NCI-H2171 (cell line): Measurements from ENCODE around the gene PRM3.
A peak's percentile ranks its signal among the peaks of the same experiment; 100 is the strongest.

Experiments
- DNase-seq: peaks from one replicate; lab custom pipeline; 2025; lab: John Stamatoyannopoulos, UW

Gene PRM3

DNA sequence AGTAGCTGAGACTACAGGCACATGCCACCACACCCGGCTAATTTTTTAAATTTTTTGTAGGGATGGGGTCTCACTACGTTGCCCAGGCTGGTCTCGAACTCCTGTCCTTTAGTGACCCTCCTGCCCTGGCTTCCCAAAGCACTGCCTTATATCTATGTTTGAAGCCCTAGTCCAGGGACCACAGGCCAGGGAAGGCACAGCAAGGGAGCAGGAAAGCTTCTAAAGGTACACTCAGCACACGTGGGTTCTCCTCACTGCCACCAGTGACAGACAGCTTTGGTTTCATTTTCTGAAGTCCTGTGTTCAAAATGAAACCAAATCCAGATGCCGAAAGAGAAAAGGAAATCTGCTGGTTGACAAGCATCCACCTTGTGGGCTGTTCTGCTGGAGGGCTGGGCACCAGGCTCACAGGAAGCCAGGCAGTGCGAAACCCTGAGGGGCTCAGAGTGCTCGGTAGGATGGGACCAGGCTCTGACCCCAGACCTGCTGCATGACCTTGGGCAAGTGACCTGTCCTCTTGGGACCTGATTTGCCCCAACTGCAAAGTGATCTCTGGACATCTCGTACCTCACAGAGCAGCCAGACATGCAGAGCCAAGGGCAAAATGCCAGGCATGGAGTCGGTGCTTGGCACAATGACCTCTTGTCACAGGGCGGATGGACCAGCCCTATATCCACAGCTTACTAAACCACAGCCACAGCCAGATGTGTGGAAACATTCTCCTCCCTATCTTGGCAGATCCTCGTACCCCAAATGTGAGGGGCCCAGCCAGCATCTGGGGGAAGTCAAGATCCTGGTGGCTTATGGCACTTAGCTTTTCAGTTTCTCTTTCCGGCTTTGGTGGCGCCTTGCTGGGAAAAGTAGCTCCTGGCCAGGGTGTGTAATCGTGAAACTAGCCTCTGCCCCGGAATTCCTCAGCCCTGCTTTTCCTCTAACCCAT, 14.6 kb downstream of the PRM3 start:
- DNase-seq: no peak

DNA sequence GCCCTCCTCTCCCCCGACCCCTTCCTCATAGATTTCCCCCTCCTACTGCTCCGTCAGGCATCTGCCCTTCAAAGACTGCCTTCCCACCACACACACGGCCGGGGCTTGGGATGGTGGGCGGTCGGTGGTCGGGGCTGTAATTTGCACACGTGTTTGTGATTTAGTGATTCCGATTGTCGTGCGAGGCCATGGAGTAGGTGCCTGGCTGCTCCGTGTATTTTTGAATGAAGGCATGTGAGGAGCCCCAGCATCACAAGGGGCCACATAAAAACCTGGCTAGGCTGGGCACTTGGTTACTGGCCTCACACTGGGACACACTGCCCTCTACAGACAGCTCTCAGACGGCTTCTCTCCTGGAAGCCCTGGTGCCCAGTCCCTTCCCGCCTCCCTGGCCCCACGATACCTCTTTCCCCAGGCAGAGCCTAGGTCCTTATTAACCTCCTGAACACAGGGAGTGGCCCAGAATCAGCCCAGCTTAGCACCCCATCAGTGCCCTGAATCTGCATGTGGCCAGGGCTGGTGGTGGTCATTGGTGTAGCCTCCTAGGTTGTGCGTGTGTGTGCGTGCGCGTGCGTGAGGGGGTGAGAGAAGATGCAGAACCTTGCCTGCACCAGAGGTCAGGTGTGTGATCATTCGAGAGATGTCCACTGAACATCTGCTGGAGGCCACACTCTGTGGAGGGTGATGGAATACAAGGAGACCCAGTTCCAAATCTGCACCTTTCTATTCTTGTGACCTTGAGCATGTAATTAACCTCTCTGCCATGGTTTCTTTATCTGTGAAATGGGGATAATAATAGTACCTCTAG, 16.1 kb downstream of the PRM3 start:
- peak; percentile 46 for DNase-seq

DNA sequence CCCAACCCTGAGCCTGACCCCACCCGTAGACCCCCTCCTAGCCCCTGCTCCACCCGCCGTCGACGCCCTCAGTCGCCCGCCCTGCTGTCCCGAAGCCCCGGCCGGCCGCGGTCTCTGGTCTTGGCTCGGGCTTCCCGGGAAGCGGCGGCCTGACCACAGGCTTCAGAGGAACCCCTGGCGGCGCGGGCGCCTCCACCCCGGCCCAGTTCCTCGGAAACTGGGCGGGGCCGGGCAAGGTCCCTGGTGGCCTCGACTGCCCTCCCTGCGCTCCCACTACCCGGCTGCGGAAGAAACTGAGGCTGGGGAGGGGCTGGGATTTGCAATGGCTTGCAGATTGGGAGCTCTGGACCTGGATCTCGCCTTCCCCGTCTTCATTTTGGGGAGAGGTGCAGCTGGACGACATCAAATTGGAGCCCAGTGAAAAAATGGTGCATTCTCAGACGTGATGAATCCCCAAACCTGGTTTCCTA, 16.7 kb downstream of the PRM3 start:
- DNase-seq: no peak

DNA sequence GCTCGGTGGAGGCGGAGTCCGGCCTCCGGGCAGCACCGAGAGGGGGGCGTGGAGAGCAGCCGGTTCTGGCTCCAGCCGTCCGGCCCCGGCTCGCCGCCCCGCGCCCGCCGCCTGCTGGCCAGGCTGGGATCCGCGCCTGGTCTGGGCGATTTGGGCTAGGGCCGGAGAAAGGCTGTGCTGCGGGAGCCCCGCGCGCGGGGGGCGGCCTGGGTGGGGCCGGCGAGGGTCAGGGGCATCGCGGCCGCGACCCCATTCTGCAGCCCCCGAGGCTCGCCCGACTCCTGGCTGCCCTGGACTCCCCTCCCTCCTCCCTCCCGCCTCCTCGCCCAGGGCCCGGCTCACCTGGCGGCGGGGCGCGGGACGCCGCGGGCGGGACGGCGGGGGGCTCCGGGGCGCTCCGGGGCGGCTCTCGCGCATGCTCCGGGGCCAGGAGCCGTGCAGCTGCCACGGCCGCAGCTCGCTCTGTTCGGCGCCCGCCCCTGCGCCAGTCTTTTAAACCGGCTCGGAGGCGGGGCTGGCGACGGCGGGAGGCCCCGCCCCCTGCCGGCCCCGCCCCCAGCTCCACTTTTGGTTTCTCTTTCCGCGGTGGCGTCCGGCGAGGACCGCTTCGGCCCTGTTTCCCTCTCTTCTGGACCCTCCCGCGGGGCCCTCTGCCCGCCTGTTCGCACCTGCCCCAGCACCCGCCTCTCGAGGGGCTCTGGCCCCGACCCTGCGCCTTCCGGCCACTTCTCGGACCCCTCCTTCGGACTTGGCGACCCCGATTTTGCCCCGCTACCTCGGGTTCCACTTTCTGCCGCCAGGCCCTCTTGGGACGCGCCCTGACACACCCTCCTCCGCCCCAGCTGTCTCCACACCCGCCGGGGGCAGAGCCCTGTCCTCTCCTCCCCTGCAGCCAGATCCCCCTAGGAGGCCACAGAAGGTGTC, 17.4 kb downstream of the PRM3 start, which contains the start of gene SOCS1:
Gene SOCS1 (minus strand): TSS at position 468 of the 924 bp plus-strand sequence. CDS start 726 bp downstream, outside the sequence.
- DNase-seq: peak; percentile 77

DNA sequence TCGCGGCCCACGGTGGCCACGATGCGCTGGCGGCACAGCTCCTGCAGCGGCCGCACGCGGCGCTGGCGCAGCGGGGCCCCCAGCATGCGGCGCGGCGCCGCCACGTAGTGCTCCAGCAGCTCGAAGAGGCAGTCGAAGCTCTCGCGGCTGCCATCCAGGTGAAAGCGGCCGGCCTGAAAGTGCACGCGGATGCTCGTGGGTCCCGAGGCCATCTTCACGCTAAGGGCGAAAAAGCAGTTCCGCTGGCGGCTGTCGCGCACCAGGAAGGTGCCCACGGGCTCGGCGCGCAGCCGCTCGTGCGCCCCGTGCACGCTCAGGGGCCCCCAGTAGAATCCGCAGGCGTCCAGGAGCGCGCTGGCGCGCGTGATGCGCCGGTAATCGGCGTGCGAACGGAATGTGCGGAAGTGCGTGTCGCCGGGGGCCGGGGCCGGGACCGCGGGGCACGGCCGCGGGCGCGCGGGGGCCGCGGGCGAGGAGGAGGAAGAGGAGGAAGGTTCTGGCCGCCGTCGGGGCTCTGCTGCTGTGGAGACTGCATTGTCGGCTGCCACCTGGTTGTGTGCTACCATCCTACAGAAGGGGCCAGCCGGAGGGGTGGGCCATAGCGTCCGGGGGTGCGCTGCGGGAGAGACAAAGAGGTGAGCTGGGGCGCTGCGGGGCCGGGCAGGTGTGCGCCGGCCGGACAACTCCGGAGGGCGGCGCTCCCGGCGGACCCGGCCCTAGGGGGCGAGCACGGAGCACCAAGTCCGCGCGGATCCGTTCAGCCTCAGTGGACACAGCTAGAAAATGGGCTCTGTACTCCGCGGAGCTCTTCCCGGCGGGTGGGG, 18.3 kb downstream of the PRM3 start:
- peak; percentile 47 for DNase-seq

DNA sequence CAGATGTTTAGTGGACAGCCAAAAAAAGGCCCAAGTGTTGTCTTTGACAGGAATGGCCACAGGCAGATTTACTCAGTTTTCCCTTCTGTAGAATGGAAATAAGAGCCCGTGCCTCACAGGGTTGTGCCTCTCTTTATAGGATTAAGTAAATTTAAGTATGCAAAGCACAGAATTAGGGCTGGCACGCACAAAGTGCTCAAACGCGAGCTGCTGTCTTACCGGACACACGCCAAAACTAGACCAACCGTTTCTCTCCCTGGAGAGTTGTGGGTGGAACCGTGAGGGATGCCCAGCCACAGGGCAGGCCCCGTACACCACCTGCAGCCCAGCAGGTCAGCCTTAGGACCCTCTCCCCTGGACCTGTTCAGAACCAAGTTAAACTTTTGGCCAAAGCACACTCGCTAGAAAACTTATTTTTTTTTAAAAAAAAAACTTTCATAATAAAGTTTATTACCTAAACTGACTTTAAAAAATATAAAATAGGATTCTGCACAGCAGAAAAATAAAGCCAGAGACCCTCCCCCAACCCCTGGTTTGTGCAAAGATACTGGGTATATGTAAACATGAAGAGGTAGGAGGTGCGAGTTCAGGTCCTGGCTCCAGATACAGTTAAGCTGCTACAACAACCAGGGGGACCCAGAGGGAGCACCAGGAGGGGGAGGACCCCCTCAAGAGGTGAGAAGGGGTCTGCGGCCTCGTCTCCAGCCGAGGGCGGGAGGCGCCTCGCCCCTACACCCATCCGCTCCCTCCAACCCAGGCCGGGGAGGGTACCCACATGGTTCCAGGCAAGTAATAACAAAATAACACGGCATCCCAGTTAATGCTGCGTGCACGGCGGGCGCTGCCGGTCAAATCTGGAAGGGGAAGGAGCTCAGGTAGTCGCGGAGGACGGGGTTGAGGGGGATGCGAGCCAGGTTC, 19.2 kb downstream of the PRM3 start:
- DNase-seq: no peak

DNA sequence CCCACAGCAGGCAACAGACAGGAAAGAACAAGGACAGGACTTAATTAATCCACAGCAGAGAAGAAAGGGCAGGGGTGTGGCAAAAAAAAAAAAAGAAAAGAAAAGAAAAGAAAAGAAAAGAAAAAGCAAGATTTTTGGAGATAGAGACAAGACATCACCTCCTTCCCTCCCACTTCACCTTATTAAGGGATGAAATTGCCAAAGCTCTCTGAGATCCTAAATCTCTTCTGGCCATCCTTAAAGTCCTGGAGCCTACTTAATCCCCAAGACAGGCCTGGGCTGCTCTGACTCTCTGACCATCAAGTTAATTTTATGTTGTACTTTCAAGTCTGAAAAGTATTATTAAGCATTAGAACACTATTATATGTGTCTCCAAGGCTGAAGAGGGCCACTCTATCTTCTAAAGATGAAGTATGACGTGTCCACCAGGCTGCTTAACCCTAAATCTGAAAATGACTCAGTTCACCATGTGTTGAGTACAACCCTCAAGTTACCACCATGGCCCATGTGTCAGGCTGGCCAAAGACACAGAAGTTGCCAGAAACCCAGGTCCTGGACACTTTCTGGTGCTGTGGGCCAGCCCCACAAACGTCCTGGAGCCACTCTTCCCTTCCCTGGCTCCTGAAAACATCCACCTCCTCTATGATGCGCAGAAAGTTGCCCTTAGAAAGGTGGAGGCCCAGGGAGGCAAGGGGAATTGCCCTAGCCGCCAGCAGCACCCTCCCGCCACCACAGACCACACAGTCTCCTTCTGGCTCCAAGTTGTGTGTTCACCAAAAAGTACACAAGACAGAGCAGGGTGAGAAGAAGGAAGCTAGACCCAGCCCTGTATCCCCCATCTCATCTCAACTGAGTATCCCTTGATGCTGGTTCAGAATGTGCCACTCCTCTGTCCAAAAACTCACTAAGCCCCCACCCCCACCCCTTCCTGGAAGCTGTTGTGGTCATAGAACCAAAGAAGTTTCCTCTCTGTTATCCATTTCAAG, 20.1 kb downstream of the PRM3 start:
- DNase-seq: no peak

DNA sequence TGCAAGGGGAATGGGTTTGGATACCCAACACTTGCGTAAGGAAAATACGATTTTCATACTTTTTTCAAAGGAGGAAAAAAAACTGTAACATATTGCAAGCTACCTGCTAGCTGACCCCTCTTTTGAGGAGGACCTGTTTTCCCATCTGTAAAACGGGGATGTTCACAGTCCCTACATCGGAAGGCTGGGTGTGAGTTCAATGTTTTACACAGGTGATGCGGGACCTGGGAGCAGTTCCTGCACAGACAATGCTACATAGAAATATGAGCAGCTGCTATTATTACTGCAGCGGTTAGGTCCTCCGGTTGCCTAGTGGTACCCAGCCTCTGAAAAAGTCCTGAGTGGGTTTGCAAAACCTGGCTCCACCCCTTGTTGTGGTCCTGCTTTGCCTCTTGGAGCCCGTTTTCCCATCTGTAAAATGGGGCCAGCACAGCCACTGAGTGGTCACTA, 20.9 kb downstream of the PRM3 start:
- DNase-seq: no peak

DNA sequence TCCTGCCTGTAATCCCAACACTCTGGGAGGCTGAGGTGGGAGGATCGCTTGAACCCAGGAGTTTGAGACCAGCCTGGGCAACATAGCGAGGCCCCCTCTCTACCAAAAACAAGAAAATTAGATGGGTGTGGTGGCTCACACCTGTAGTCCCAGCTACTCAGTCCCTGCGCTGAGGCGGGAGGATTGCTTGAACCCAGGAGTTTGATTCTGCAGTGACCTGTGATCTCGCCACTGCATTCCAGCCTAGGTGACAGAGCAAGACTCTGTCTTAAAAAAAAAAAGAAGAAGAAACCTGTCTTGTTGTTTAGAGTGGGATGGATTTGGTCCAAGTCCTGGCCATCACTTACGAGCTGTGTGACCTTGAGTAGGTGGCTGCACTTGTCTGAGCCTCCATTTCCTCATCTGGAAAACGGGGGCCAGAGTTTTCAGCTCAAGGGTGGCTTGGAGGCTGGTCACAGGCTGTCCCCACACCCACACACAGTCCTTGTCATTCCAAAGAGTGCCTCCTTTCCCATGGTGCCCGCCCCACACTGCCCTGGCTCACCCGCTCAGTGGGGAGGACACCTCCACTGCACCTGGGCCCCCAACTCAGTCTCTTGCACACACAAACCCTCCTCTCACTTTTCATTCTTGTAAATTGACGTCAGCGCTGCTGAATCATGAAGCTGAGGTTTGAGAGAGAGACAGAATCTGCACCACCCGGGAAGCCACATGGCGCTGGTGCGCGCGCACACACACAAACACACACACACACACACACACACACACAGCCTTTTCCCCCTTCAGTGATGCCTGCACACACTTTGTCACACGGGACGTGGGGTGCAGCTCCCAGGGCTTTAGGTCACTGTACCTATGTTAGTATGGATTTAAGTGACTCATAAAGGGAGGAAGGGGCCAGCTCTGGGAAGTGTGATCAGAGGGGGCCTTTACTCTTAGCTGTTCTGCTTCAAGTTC, 21.6 kb downstream of the PRM3 start:
- no peak for DNase-seq

DNA sequence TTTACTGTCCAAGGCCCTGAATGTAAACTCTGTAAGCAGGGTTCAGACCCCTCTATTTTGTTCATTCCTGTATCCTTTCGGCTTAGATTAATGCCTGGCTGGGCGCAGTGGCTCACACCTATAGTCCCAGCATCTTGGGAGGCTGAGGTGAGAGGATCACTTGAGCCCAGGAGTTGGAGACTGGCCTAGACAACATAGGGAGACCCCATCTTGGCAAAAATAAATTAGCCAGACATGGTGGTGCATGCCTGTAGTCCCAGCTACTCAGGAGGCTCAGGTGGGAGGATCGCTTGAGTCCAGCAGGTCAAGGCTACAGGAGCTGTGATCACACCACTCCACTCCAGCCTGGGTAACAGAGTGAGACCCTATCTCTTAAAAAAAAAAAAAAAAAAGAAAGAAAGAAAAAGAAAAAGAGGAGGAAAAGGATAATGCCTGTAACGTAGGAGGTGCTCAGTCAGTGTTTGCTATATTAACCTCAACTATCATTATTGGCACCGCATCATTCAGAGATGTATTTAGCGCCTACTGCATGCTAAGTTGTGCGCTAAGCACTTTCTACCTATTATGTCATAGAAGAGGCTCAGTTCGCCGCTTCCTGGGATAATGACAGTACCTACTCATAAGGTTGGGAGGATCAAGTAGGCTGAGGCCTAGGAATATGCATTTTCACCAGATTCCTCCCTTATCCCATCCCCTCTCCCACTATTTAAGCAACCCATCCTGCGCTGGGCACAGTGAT, 22.5 kb downstream of the PRM3 start:
- no peak for DNase-seq

DNA sequence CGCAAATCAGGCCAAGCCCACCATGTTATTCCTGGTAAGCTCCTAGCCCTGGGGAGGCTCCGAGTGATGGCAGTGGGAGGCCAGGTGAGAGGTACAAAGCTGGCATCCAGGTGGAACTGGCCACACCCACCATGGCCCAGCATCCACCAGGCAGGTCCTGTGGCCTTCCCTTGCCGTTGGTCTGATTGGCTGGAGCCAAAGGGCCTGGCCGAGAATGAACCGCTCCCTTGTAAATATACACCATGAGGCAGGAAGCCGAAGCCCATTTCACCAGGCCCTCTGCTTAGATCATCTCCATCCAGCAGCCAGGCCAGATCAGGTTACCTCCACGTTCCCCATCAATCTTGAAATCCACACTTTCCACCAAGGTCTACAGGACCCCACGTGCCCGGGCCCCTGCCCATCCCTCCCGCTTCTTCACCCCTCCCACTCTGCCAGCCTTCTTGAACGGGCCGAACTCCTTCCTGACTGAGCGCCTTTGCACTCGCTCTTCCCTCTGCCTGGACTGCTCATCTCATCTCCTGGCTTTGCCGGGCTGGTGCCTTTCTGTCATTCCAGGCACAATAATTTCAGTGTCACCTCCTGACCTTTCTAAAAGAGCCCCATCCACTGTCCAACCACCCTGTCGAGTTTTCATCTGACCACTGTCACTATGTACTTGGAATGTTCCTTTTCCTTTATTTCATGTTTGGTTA, 23.2 kb downstream of the PRM3 start:
- DNase-seq: peak; percentile 52

DNA sequence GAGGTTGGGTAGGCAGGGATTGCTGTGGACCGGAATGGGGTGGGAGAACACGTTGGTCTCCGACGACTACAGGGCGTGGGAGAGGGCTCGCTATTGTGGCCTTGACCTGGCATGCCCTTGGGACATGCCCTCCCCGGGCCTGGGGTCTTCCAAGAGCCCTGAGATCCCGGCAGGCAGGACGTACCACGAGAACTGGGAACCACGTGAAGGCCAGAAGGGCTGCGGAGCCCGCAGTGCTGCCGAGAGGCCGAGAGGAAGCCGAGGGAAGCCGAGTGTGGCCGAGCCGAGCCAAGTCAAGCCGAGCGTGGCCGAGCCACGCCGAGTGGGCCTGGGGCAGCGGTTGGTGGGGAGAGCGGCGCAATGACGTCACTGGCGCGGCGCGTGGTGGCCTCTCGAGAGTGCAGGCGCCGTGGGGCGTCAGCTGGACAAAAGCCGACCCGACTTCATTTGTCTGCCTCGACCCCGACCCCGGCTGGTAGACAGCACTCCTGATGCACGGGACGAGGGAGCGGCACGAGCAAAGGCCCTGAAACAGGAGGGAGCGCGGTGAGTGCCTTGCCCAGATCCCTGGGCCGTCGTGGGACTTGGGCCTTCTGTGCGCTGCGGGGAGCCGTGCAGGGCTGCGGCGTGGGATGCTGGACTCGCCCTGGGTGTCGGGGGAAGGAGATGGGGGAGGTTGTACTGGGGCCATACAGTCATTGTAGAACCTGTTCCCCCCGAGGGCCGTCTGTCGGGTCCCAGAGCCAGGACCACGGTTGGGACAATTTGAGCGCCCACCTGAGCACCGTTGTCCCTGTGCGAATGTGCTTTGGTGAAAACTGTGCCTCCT, 24.0 kb downstream of the PRM3 start:
- no peak for DNase-seq

DNA sequence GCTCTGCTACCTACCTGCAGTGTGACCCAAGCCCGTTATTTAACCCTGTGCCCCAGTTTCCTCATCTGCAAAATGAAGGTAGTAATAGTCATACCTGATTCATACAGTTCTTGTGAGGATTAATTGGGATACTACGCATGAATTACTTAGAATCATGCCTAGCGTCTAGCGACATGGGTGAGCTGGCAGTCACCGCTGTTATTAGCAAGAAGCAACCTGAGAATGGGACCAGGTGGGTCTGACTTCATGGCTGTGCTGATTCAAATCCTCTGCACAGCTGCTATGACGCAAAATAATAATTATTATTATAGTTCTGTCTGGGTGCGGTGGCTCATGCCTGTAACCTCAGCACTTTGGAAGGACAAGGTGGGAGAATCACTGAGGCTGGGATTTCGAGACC, 25.3 kb downstream of the PRM3 start:
- DNase-seq: peak; percentile 81

DNA sequence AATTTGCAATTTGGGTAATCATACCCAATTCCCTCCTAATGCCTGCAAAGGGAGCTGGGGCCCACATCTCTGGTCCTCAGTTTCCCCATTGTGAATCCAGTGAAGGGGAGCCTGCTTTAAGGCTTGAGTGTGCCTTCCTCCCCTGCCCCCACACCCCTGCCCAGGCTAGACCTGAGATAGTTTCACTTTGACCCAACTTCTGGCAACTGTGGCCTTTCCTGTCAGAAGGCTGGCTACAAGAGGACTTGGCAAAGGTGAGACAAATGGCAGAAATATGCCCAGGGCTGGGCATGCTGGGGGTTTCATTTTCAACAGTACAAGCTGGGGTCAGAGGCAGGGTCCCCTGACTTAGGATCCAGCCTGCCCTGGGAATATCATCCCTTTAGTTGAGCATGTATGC, 27.4 kb downstream of the PRM3 start:
- no peak for DNase-seq

DNA sequence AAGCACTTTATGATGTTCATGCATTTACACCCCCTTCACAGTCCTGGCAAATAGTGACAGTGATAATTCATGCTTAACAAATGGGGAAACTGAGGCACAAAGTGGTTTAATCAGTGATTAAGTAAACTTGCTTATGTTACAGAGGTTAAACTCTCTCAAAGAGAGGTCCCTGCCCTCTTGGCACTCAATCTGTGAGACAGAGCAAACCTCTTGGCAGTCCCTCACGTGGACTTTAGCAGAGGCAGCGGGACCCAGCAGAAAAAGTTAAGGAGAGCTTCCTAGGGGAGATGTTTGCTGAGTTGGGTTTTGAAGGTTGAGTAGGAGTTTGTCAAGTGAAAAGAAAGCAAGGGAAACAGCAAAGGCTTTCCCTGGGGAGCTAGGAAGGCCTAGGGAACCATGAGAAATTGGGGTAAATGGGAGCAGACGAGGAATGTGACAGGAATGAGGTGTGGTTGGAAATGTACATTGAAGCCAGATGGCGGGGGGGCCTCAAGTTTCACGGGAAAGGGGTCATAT, 28.1 kb downstream of the PRM3 start:
- DNase-seq: peak; percentile 80
